GM18511 (cell line): ENCODE results near the gene TMEM135.
"Not testable (repeated sequence)": the region's sequence is repeated elsewhere in the genome, so short reads cannot be mapped to it uniquely, and the experiment has no call there.

ENCODE experiments used
- ATAC-seq: cut with Tn5 transposase; IDR thresholded peaks from one replicate; pipeline ENCODE4 v1.9.1; 2021; ENCODE audit warnings: mild to moderate bottlenecking, moderate library complexity; ENCODE audit not compliant: unreplicated experiment

Gene TMEM135

DNA sequence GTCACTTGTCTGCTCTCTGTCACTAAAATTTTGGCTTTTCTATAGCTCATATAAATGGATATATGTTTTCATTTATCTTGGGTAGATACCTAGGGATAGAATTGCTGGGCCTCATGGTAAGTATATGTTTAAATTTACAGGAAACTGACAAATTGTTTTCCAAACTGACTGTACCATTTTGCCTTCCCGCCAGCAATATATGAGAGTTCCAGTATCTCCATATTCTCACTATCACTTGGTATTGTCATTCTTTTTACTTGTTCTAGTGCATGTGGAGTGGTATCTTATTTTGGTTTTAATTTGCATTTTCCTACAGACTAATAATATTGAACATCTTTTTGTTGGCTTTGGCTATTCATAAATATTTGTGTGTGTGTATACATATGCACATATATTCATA, 101.7 kb downstream of the TMEM135 start:
- ATAC-seq = no peak

DNA sequence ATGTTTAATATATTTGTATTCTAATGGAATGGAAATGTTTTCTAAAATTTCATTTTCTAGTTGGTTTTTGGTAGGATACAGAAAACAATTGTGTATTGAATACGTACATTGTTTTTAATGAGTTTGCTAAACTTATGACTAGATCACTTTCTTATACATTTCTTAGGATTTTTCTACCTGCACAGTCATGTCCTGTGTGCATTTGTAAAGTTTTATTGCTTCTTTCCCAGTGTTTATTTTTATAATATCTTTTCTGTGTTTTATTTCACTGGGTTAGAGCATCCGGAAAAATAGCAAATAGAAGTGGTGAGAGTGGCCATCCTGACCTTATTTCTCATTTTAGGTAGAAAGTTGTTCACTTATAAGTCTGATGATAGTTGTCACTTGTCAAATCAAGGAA, 103.6 kb downstream of the TMEM135 start:
- ATAC-seq = no peak

DNA sequence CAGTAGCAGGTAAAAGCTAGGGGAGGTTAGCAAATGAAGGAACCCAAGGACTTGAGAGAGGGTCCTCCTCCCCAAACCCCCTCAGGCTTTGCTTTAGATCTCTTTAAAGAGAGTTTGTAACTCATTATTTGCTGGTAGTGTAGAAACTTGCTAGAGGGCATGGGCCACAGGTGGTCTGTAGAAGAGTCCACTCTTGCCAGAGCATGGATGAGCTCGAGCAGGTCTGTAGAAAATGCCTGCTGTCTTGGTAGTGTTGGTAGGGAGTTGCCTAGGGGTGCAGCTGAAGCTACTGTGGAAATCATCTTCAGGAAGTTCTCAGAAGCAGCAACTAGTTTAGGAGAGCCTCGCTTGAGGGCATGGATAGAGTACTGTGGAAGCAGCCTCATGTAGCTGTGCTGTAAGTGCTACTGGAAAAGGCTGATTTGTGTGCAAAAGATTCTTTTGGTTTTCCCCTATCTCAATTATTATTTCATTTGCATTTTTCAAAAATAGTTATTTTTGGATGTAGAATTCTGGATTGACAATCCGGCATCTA, 104.3 kb downstream of the TMEM135 start:
- no peak for ATAC-seq

DNA sequence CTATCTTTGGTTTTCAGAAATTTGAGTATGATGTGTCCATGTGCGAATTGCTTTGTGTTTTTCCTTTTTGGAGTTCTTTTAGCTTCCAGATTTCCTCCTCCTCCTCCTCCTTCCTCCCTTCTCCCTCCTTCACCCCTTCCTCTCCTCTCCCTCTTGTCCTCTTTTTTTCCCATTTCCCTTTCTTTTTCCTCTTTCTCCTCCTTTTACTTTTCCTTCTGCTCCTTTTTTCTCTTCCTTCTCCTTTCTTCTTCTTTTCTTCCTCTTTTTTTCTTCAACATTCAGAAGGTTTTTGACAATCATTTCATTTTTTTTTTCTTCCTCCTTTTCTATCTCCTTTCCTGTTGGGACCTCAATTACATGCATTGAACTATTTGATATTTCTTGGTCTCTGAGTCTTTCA, 104.9 kb downstream of the TMEM135 start:
- no peak for ATAC-seq

DNA sequence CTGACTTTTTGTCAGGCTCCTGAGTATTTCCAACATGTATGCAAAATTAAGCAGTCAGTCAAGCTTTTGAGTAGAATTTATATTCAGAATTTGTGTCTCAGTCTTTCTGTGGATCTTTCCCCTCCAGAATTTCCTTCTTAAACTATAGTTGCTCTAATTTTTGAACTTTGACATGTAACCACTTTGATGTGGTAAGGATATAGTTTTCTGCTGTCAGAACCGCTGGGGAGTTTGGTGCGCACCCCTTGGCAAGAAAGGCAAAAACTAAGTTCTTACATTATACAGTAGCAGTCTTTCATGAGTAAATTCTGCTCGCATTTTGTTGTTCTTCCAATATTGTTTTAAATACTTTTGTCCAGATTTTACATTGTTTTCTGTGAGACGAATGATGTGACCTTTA, 105.9 kb downstream of the TMEM135 start:
- ATAC-seq = no peak

DNA sequence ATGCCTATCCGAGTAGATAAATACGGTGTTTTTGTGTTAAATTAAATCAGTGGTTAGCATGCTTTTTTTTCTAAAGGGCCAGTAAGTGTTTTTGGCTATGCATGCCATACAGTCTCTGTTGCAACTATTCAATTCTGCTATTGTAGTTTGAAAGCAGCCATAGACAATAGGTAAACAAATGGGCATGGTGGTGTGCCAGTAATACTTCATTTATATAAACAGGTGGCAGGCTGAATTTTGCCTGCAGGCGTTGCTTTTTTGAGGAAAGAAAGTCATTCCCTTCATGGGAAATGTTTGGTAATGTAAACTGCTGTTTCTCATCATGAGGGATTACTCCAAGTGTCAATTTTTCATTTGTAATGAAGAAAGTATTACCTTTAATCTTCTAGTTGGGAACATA, 106.5 kb downstream of the TMEM135 start:
- ATAC-seq = no peak

DNA sequence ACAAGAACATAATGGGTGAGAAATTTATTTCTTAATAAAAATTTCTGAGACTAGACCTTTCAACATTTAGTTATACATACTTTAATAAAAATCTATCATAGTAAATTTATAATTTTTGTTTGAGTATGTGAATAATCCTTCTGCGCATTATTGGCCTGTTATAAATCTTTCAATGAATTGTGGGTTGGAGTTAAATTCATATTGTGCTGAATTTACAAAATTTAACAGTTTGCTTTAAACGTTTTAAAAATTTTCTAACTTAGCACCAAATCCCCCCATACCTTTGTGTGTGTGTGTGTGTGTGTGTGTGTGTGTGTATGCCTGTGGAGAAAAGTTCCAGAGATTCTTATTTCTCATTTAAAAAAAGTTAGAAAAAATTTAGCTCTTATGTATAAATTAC, 111.0 kb downstream of the TMEM135 start:
- no peak for ATAC-seq

DNA sequence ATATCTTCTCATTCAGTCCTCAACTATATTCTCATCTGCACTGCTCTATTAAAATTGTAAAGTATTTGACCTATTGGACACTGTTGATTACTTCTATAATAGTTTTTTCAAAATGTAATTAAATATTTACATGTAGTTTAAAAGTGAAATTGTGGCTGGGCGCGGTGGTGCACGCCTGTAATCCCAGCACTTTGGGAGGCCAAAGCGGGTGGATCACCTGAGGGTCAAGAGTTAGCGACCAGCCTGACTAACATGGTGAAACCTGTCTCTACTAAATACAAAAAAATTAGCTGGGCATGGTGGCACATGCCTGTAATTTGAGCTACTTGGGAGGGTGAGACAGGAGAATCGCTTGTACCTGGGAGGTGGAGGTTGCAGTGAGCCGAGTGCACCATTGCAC, 112.0 kb downstream of the TMEM135 start:
- ATAC-seq = not testable (repeated sequence)

DNA sequence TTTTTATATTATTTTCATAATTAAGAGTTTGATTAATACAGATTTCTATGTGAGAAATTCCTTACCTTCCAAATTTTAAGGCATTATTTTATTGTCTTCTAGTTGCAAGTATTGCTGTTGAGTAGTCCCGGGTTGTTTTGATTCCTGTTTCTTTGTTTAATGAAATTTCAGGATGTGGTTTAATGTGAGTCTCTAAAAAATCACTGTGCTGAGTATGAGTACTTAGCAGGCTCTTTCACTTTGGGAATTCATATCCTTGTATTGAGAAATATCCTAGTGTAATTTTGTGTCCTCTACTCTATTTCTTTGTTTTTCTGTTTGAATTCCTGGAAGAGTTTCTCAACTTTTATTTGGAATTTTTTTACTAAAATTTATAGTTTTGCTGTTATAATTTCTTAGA, 113.2 kb downstream of the TMEM135 start:
- no peak for ATAC-seq

DNA sequence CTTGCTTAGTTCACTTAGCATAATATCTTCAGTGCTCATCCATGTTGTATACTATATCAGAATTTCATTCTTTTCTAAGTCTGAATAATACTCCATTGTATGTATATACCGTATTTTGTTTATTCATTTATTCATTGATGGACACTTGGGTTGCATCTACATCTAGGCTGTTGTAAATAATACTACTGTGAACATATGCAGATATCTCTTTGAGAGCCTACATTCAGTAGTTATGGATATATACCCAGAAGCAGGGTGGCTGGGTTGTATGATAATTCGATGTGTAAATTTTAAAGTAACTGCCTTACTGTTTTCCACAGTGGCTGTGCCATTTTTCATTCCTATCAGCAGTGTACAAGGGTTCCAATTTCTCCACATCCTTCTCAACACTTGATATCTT, 116.5 kb downstream of the TMEM135 start:
- ATAC-seq = no peak

DNA sequence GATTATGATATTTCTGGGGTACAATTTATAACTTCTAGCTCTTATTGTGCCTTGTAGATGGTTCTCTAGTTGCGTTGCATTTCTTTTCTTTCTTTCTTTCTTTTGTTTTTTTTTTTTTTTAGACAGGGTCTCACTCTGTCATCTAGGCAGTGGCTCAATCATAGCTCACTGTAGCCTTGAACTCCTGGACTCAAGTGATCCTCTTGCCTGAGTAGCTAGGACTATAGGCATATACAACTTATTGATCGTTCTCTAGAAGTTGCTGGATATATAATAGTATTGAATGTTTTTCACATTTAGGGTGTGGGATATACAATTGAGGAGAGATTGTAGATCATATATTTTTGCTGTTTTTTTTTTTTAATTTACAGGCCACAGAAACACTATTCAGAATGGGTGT, 119.2 kb downstream of the TMEM135 start:
- ATAC-seq = no peak

DNA sequence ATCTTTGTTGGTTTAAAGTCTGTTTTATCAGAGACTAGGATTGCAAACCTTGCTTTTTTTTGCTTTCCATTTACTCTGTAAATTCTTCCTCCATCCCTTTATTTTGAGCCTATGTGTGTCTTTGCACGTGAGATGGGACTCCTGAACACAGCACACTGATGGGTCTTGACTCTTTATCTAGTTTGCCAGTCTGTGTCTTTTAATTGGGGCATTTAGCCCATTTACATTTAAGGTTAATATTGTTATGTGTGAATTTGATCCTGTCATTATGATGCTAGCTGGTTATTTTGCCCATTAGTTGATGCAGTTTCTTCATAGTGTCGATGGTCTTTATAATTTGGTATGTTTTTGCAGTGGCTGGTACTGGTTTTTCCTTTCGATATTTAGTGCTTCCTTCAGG, 131.3 kb downstream of the TMEM135 start:
- not testable (repeated sequence) for ATAC-seq

DNA sequence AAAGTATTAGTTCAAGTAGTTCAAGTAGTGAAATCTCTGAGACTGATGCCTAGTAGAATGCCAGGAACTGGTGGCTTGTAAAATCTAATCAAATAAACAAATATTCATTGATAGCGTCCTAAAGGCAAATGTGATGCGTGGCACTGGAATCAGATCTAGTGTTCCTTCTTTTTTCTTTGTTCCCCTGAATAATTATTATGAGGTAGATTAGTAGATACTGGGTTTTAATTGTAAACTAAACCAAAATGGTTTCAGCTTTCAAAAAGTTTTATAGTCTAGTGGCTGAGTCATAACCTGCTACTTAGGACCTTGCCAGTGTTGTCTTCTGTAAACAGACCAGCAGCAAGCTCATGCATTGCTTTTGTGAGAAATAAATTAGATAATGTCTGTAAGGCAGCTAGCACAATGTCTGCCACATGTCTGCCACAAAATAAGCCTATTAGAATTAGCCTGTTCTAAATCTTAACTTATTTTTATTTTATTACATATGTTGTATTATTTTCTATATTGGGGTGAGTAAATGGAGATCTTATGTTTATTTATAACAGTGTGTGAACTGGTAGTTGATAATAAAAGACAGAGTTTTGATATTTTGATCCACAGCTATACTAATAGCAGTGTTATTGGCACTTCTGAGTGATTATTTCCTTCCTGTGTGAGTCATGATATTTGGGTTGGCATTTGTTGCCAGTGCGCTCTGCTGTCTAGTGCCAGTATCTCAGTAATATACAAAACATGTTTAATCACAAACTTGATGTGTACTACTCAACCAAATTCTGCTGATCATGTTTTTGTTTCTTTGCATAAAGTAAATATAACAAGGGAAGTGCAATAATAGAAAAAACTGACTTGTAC, 135.7 kb downstream of the TMEM135 start:
- ATAC-seq = no peak

DNA sequence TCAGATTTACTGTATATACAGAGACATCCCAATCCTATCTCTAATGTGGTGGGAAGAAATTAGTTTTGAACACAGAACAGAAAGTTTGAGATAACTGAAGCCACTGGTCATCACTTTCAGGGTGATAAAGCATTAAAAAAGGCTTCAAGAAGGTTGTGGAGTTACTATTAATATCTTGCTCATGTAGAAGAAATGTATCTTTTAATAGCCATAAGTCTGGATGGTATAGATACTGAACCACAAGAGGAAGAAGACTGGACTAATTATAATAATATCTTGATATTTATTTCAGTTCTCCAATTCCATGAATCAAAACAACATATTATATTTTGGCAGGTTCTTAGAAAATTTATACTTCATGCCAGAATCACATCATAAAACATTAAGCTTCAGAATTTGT, 137.1 kb downstream of the TMEM135 start:
- ATAC-seq = no peak

DNA sequence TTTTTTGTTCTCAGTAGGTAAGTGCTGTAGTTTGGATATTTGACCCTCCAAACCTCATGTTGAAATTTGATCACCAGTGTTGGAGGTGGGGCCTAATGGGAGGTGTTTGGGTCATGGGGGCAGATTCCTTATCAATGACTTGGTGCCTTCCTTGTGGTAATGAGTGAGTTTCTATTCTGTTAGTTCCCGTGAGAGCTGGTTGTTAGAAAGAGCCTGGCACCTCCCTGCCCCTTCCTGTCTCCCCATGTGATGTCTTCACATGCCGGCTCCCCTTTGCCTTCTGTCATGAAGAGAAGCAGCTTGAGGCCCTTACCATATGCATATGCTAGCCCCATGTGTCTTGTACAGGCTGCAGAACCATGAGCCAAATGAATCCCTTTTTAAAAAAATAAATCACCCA, 138.3 kb downstream of the TMEM135 start:
- no peak for ATAC-seq

DNA sequence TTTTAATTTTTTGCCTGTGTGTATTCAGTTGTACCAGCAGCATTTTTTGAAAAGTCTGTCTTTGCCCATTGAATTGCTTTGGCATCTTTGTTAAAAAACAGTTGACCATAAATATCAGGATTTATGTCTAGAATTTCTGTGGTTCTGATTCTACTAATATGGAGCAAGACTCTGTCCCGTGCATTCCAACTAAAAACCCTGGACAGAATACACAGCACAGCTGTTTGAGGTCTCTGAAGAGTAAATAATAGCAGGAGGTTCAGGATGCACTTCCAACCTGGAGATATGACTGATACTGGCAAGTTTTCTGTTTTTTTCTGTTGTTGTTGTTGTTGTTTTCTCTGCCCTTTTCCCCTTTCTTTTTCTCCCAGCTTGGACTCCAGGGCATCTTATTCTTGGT, 141.9 kb downstream of the TMEM135 start:
- no peak for ATAC-seq

DNA sequence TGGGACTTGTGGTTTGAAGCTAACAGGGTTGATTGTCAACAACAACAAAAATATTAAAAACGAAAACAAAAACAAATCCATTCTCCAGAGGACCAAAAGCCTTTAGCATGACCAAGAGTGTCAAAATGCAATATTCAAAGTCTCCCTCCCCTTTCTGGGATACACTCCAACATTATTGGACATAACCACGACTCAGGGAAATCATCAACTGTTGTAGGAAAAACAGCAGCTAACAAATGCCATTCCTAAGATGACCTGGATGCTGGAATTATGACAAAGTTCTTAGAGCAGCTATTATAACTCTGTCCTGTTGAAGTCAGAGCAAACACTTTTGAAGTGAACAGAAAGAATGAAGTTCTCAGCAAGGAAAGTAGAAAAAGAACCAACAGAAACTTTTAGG, 143.0 kb downstream of the TMEM135 start:
- ATAC-seq = no peak

DNA sequence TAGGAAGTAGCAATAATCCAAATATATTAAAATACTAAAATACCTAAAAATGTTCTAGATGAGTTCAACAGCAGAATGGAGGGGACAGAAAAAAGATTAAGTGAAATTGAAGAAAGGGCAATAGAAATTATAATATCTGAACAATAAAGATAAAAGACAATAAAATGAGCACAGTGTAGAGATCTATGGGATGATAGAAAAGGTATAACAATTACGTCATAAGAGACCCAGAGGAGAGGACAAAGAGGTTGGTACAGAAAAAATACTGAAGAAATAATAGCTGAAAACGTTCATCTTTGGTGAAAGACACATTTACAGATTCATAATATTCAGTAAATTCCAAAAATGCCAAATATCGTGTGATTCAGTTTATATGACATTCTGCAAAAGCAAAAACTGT, 143.4 kb downstream of the TMEM135 start:
- no peak for ATAC-seq

DNA sequence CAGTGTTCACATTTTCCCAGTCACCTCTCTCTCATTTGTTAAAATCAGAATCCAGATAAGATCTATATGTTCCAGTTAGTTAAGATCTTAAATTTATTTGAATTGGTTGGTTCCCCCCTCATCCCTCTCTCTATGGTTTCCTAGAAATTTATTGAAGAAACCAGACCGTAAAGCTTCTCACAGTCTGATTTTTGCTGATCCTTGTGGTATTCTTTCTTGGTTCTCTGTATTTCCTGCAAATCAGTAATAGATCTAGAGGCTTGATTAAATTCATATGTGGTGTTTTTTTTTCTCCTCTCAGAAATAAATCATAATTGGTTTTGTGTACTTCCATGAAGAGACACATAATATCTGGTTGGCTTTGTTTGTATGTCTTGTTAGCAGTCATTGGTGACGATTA, 147.5 kb downstream of the TMEM135 start:
- no peak for ATAC-seq

DNA sequence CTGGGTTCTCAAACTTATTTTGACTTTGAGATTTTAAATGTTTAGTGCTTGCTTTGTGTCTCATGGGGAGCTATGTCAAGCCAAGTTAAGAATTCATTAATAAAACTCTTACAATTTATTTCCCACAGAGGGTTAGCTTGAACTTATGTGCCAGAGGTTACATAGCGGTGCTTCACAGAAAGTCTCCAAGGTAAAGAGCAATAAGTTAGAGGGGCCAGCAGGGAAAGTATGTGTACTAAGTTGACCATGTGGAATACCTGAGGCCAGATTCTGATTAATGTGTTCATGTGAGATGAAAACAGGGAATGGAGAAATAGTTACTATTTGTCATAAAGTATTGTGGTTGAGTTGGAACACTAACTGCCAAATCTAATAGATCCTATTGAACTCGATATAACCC, 149.3 kb downstream of the TMEM135 start:
- no peak for ATAC-seq

DNA sequence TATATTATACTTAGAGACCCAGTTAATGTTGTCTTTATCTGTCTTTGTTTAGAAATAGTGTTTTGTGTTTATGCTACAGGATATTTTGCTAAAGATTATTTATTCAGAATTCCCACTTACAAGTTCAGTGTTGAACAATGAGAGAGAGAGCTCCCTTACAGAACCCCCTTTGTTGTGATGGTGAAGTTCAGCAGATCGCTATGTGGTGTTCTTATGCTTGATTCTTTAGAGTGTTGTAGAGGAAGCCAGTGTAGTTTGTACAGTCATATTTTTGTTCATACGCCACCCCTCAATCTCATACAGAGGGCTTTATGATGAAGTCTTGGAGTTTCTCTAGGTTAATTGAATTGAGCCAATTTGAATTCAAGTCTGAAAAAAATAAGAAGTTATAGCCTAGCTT, 150.2 kb downstream of the TMEM135 start:
- ATAC-seq = no peak

DNA sequence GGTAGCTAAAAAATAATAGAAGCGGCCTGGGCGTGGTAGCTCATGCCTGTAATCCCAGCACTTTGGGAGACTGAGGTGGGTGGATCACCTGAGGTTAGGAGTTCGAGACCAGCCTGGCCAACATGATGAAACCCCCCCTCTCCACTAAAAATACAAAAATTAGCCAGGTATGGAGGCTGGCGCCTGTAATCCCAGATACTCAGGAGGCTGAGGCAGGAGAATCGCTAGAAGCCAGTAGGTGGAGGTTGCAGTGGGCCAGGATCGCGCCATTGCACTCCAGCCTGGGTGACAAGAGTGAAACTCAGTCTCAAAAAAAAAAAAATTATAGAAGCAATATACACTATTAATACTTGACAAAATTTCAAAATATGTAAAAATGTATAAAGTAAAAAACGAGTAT, 150.7 kb downstream of the TMEM135 start:
- not testable (repeated sequence) for ATAC-seq

DNA sequence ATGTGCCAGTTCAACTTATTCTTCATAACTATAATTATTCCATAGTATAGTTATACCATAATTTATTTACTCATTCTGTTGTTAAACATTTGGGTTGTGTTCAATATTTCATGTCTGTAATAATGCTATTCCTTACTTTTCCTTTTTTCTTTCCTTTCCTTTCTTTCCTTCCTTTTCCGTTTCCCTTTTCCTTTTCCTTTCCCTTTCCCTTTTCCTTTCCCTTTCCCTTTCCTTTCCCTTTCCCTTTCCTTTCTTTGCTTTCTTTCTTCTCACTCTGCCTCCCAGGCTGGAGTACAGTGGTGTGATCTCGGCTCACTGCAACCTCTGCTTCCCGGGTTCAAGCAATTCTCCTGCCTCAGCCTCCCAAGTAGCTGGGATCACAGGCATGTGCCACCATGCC, 151.2 kb downstream of the TMEM135 start:
- ATAC-seq = not testable (repeated sequence)
